Fibroblast of skin of right quadriceps (primary cell): ENCODE data around the gene QRSL1.
"Not testable (repeated sequence)": the region's sequence is repeated elsewhere in the genome, so short reads cannot be mapped to it uniquely, and the experiment has no call there.

Experiments
- DNase-seq: peaks from one replicate; pipeline ENCODE4 v3.0.0-alpha.2; 2013

Gene QRSL1

DNA sequence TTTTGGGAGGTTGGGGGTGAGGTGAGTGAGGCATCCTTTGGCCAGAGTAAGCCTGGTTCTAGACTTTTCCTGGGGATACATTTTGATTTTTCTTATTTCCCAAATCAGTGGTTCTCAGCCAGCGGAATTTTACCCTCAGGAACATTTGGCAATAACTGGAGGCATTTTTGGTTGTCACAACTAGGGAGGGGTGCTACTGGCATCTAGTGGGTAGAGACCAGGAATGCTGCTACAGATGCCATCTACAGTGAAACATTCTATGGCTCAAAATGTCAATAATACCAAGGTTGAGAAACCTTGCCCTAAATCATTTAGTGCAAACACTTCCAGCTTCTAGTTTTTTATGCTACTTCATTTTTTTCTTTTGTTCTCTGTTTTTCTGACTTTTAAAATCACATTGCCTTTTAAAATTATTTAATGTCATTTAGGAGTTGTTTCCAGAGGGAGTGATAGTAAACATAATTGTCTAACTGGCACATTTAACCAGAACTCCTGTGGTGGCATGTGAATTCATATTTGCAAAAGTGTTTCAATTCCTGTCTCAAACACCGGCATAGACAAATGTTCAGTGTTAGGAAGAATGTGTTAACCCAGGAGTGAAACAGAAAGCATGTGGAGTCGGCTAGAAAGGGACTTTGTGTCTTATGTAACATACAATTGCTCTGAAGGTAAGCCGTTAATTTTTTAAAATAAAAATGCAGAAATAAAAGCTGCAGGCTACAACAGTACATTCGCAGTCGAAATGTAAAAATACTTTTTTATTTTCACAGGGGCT, 59.0 kb downstream of the QRSL1 start:
- DNase-seq = no peak

- peak; percentile 14 for DNase-seq
Observed at GRCh38 chr6:106692112-106692818, 62.9 kb downstream of the QRSL1 start.

DNA sequence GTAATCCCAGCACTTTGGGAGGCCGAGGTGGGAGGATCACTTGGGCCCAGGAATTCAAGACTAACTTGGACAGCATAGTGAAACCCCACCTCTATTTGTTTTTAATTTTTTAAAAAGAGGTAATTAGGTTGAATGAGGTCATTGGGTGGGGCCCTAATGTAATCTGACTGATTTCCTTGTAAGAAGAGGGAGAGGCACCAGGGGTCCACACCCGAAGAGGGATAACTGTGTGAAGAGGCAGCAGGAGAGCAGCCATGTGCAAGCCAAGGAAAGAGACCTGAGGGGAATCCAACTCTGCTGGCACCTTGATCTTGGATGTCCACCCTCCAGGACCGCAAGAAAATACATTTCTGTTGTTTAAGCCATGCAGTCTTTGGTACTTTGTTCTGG, 63.4 kb downstream of the QRSL1 start:
- no peak for DNase-seq

- DNase-seq = no peak
Observed at GRCh38 chr6:106693418-106693817, 64.0 kb downstream of the QRSL1 start.

- no peak for DNase-seq
Observed at GRCh38 chr6:106694343-106694742, 65.0 kb downstream of the QRSL1 start.

GRCh38 chr6:106700581-106700980, 71.2 kb downstream of the QRSL1 start:
- no peak for DNase-seq

DNA sequence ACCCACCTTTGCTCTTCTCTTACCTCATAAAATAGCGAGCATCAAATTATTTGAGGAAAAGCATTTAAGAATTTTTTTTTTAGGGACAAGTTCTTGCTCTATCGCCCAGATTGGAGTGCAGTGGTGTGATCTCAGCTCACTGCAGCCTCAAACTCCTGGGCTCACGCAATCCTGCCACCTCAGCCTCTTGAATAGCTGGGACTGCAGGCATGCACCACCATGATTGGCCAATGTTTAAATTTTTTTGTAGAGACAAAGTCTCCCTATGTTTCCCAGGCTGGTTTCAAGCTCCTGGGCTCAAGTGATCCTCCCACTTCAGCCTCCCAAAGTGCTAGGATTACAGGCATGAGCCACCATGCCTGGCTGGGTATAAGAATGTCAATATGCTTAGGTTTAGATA, 71.8 kb downstream of the QRSL1 start:
- not testable (repeated sequence) for DNase-seq

DNA sequence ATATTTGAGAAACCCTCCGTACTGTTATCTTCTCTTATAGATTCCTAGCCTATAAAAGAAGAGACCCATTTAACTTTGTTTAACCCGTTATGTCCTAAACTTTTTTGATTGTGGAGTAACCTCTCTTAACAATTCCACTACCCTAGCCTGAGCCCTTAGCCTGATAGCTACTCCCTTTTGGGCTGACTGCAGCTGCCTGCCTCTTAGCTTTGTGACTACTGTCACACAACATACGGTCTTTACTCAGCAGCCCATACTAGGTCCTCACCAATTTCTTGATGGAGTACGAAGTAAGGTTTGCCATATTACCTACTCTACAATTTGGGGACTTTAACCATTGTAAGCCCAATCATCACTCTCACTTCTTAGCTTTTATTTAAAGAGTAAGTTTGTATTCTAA, 72.7 kb downstream of the QRSL1 start:
- no peak for DNase-seq

GRCh38 chr6:106702451-106703110, 73.2 kb downstream of the QRSL1 start:
- DNase-seq = no peak

GRCh38 chr6:106704327-106704726, 74.9 kb downstream of the QRSL1 start:
- no peak for DNase-seq

DNA sequence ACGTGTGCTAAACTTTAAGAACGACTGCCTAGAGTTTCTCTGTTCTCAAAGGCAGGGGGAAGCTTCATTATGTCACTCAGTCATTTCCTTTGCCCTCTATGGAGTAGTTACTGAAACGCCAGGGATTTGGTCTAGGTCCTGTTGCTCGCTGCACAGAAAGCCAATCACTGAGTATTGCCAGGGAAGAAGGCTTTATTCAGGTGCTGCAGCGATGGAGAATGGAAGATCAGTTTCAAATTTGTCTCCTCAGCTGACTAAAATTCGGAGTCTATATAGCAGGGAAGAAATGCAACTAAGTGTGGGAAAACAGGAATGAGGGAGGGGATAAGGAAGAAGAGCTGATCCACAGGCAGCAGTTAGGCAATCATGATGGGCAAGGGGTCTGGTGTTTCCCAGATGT, 75.8 kb downstream of the QRSL1 start:
- DNase-seq = no peak

- DNase-seq = no peak
Observed at GRCh38 chr6:106710580-106710979, 81.2 kb downstream of the QRSL1 start.

- DNase-seq = no peak
Observed at GRCh38 chr6:106714281-106714680, 84.9 kb downstream of the QRSL1 start.

DNA sequence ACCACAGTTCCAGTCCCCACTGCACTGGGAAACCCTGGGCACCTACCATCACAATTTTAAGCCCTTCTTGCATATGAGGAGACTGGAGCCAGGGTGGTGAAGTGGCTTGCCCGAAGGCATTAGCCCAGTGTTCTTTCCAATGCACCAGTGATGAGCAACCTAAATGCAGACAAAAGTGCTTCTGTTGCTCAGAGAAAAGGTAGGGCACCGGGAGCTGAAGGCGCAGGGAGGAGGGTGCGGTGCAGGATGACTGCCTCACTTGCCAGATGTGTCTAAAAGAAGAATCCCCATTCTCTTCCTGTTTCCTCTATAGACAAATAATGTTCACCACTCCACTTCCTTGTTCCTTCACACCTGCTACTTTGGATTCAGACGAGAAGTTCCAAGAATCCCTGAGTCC, 86.5 kb downstream of the QRSL1 start:
- DNase-seq = no peak

- no peak for DNase-seq
Observed at GRCh38 chr6:106716966-106717365, 87.6 kb downstream of the QRSL1 start.
